Lower leg skin (tissue), 3 donors: ENCODE data around the gene OR2M4.

ENCODE experiments used
- POLR2A ChIP-seq, 2 donors: fragments of 450-650 bp; IDR thresholded peaks; one replicate each; pipeline ENCODE4 v1.6.1; 2016 to 2017; ENCODE audit warnings: antibody characterized with exemption in 2 of 2, mild to moderate bottlenecking in 1 of 2, moderate library complexity in 1 of 2
- TF ChIP-seq, protein P1 (sequence below), 3 donors: fragments of 450-650 bp; IDR thresholded peaks; one replicate each; pipeline ENCODE4 v1.5.1; 2016; ENCODE audit warnings: antibody characterized with exemption in 3 of 3, mild to moderate bottlenecking in 3 of 3, moderate library complexity in 2 of 3

DNA sequence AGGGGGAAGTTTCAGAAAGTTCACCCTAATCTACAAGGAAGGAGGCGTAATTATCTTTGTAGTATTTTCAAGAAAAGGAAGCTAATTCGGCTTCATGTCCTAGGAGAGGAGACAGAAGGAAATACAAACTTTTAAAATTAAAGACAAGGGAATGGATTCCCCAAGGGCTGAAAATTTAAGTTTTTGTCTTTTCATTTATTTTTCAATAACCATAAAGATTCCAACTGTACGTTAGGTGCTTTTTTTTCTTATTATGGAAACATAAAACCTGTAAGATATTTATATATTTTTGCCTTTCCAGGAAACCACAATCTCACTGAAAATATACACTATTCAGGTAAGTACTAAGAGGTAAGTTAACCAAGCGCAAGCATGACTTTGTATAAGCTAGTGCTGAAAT, 34.3 kb upstream of the OR2M4 start, which contains the start of gene OR2M3:
- TF ChIP-seq, protein P1, sequence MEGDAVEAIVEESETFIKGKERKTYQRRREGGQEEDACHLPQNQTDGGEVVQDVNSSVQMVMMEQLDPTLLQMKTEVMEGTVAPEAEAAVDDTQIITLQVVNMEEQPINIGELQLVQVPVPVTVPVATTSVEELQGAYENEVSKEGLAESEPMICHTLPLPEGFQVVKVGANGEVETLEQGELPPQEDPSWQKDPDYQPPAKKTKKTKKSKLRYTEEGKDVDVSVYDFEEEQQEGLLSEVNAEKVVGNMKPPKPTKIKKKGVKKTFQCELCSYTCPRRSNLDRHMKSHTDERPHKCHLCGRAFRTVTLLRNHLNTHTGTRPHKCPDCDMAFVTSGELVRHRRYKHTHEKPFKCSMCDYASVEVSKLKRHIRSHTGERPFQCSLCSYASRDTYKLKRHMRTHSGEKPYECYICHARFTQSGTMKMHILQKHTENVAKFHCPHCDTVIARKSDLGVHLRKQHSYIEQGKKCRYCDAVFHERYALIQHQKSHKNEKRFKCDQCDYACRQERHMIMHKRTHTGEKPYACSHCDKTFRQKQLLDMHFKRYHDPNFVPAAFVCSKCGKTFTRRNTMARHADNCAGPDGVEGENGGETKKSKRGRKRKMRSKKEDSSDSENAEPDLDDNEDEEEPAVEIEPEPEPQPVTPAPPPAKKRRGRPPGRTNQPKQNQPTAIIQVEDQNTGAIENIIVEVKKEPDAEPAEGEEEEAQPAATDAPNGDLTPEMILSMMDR (IDR thresholded peaks at IDR 0.05), result no peak
- TF ChIP-seq POLR2A (IDR thresholded peaks at IDR 0.05), result no peak
